ENCODE results near the gene HSP90AB1. TPM values are rescaled to one million over a fixed set of nuclear protein-coding genes. Genes with fewer than 3 reads are reported as not detected.

The HSP90AB1 gene
- polyA plus RNA-seq, 3 donors: 119 to 242 (median 145) TPM

DNA sequence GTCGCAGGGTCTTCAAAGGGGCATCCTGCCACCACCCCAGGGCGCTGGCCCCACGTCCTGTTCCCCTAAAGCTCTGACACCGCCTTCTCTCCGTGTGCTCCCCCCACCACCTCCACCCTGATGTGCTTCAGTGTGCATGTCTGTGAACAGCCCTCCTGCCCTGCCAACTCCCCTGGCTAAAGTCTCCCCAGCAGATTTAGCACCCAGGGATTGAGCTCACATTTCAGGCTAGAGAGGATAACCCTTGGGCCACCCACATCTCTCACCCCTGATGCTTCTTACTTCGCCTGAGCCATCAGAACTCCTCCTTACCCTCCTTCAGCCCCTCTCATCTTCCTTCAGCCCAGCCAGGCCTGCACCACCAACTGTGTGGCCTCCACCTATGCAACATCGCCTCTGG is 30.9 kb downstream of the HSP90AB1 start:
- Histone ChIP-seq H3K79me2 (ENCODE audit: insufficient read depth, low read length) (no peaks in the 10 kb centered on the region), H3K4me3 (replicated peaks in 1 of 3; ENCODE audit: low read depth in 2 of 3, low read length in 3 of 3) (no peak overlapping the region), H3K9me3 (replicated peaks in 1 of 2; ENCODE audit: control insufficient read depth in 1 of 2, insufficient read depth in 1 of 2, low read length in 2 of 2) (no peaks in the 10 kb centered on the region), H4K20me1 (ENCODE audit: insufficient read depth, low read length) (no peaks in the 10 kb centered on the region), H2AFZ (ENCODE audit: insufficient read depth, low read depth, low read length, poor library complexity, severe bottlenecking) (no peak overlapping the region), H3K36me3 (replicated peaks in 1 of 2; ENCODE audit: control insufficient read depth in 1 of 2, insufficient read depth in 2 of 2, low read length in 2 of 2) (no peaks in the 10 kb centered on the region), H3K4me1 (ENCODE audit: control insufficient read depth in 1 of 2, insufficient read depth in 2 of 2, low read length in 2 of 2) (peaks cover 0 to 7% of the 10 kb centered on the region in 2 donors), H3K4me2 (replicated peaks; ENCODE audit: extremely low read depth, low read length, poor library complexity, severe bottlenecking) (no peak overlapping the region), H3K27ac (ENCODE audit: low read depth in 1 of 2, low read length in 2 of 2) (no peak overlapping the region), H3K27me3 (ENCODE audit: control insufficient read depth in 2 of 2, insufficient read depth in 2 of 2, low read length in 2 of 2) (peaks cover 15 to 76% of the 10 kb centered on the region in 2 donors), H3K9ac (ENCODE audit: insufficient read depth, low read length, poor library complexity, severe bottlenecking) (no peak overlapping the region)
- peaks cover 0 to 4% of the 10 kb centered on the region in 2 donors for H3K36me3 Mint-ChIP-seq
- no peak overlapping the region for H3K27ac Mint-ChIP-seq
- peaks cover 8% of the 10 kb centered on the region for H3K4me1 Mint-ChIP-seq
- peak overlapping the region in 1 of 2 donors; percentile 79 for H3K4me3 Mint-ChIP-seq
- peaks cover 0 to 8% (median 0%) of the 10 kb centered on the region in 7 donors for H3K9me3 Mint-ChIP-seq
- TF ChIP-seq, protein P1, sequence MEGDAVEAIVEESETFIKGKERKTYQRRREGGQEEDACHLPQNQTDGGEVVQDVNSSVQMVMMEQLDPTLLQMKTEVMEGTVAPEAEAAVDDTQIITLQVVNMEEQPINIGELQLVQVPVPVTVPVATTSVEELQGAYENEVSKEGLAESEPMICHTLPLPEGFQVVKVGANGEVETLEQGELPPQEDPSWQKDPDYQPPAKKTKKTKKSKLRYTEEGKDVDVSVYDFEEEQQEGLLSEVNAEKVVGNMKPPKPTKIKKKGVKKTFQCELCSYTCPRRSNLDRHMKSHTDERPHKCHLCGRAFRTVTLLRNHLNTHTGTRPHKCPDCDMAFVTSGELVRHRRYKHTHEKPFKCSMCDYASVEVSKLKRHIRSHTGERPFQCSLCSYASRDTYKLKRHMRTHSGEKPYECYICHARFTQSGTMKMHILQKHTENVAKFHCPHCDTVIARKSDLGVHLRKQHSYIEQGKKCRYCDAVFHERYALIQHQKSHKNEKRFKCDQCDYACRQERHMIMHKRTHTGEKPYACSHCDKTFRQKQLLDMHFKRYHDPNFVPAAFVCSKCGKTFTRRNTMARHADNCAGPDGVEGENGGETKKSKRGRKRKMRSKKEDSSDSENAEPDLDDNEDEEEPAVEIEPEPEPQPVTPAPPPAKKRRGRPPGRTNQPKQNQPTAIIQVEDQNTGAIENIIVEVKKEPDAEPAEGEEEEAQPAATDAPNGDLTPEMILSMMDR (IDR thresholded peaks at IDR 0.05): no peak
- intact Hi-C loops (cut with micrococcal nuclease): no loop called here
- WGBS (ENCODE audit: insufficient coverage): 87% methylated on average over 6 of the region's 7 CpGs
- H3K27me3 Mint-ChIP-seq (ENCODE audit: low read depth in 3 of 3): peaks cover 44 to 82% (median 61%) of the 10 kb centered on the region in 3 donors
- DNase-seq: no peak

GRCh38 chr6:44278315-44278714 is 31.4 kb downstream of the HSP90AB1 start:
- Histone ChIP-seq H4K20me1 (ENCODE audit: insufficient read depth, low read length) (no peaks in the 10 kb centered on the region), H3K9me3 (replicated peaks in 1 of 2; ENCODE audit: control insufficient read depth in 1 of 2, insufficient read depth in 1 of 2, low read length in 2 of 2) (no peaks in the 10 kb centered on the region), H3K4me2 (replicated peaks; ENCODE audit: extremely low read depth, low read length, poor library complexity, severe bottlenecking) (no peak overlapping the region), H3K27me3 (ENCODE audit: control insufficient read depth in 2 of 2, insufficient read depth in 2 of 2, low read length in 2 of 2) (peaks cover 14 to 71% of the 10 kb centered on the region in 2 donors), H2AFZ (ENCODE audit: insufficient read depth, low read depth, low read length, poor library complexity, severe bottlenecking) (no peak overlapping the region), H3K9ac (ENCODE audit: insufficient read depth, low read length, poor library complexity, severe bottlenecking) (no peak overlapping the region), H3K4me1 (ENCODE audit: control insufficient read depth in 1 of 2, insufficient read depth in 2 of 2, low read length in 2 of 2) (peaks cover 0 to 7% of the 10 kb centered on the region in 2 donors), H3K4me3 (replicated peaks in 1 of 3; ENCODE audit: low read depth in 2 of 3, low read length in 3 of 3) (no peak overlapping the region), H3K36me3 (replicated peaks in 1 of 2; ENCODE audit: control insufficient read depth in 1 of 2, insufficient read depth in 2 of 2, low read length in 2 of 2) (no peaks in the 10 kb centered on the region), H3K79me2 (ENCODE audit: insufficient read depth, low read length) (no peaks in the 10 kb centered on the region), H3K27ac (ENCODE audit: low read depth in 1 of 2, low read length in 2 of 2) (no peak overlapping the region)
- no peak overlapping the region for H3K4me3 Mint-ChIP-seq
- intact Hi-C loops (cut with micrococcal nuclease): no loop called here
- DNase-seq: no peak
- peaks cover 43 to 79% (median 58%) of the 10 kb centered on the region in 3 donors for H3K27me3 Mint-ChIP-seq (ENCODE audit: low read depth in 3 of 3)
- no peak overlapping the region for H3K27ac Mint-ChIP-seq
- TF ChIP-seq, protein P1 (IDR thresholded peaks at IDR 0.05): no peak
- peaks cover 8% of the 10 kb centered on the region for H3K4me1 Mint-ChIP-seq
- peaks cover 0 to 4% of the 10 kb centered on the region in 2 donors for H3K36me3 Mint-ChIP-seq
- 60% methylated on average over 1 of the region's 3 CpGs for WGBS (ENCODE audit: insufficient coverage)
- H3K9me3 Mint-ChIP-seq: peaks cover 0 to 8% (median 0%) of the 10 kb centered on the region in 7 donors

Data from CD14-positive monocyte (primary cell).